IMR-90 (cell line): Measurements from ENCODE around the gene FA2H. TPM values are rescaled to one million over a fixed set of nuclear protein-coding genes. Genes with fewer than 3 reads are reported as not detected.
A peak's percentile ranks its signal among the peaks of the same experiment; 100 is the strongest.

Experiments used
- ATAC-seq: fragments of 200-7000 bp; cut with Tn5 transposase; 2 replicates; pipeline ENCODE4 v1.9.1; 2020; ENCODE audit warnings: low read depth, mild to moderate bottlenecking, moderate library complexity
- BruUV-seq: library from RNA; stranded (reverse); fragments of 400-500 nt; replicated peaks from 2 replicates; lab custom pipeline; 2021; lab: Mats Ljungman, UMichigan
- CTCF ChIA-PET: fragments of 300-600 bp; formaldehyde crosslinking; extraction: SDS; loops from one replicate; lab custom pipeline; 2021; ENCODE audit warnings: antibody characterized with exemption; lab: Yijun Ruan, JAX
- POLR2A ChIA-PET: fragments of 300-600 bp; sonication (Branson Sonifier 250); formaldehyde crosslinking; loops from one replicate; lab custom pipeline; 2022; ENCODE audit warnings: antibody characterized with exemption; ENCODE audit not compliant: unreplicated experiment; lab: Charles Lee
- DNase-seq: peaks from one replicate; pipeline ENCODE4 v3.0.0; 2013
- H2AFZ ChIP-seq: replicated peaks from 2 replicates; pipeline ENCODE3; 2013; ENCODE audit warnings: low read length, mild to moderate bottlenecking; ENCODE audit not compliant: poor library complexity
- H2AK5ac ChIP-seq: 2 replicates; pipeline ENCODE4 v1.6.1; 2013; ENCODE audit warnings: low read depth, low read length, inconsistent platforms
- H2AK9ac ChIP-seq: replicated peaks from 2 replicates; pipeline ENCODE3; 2013; ENCODE audit warnings: mild to moderate bottlenecking, low read depth, low read length, moderate library complexity; ENCODE audit not compliant: poor library complexity
- H2BK120ac ChIP-seq: 2 replicates; pipeline ENCODE4 v1.6.1; 2013; ENCODE audit warnings: low read depth, low read length, inconsistent platforms
- H2BK15ac ChIP-seq: 3 replicates; pipeline ENCODE4 v1.6.1; 2013; ENCODE audit warnings: low read depth, low read length, inconsistent platforms
- H2BK20ac ChIP-seq: 2 replicates; pipeline ENCODE4 v1.6.1; 2013; ENCODE audit warnings: low read depth, mild to moderate bottlenecking, inconsistent platforms, low read length, moderate library complexity
- H2BK5ac ChIP-seq: 2 replicates; pipeline ENCODE4 v1.6.1; 2013; ENCODE audit warnings: mild to moderate bottlenecking, low read depth, low read length, inconsistent platforms; ENCODE audit not compliant: poor library complexity, severe bottlenecking
- H3K14ac ChIP-seq: replicated peaks from 2 replicates; pipeline ENCODE4 v1.6.1; 2013; ENCODE audit warnings: low read depth, low read length, inconsistent platforms
- H3K18ac ChIP-seq: 2 replicates; pipeline ENCODE4 v1.6.1; 2013; ENCODE audit warnings: low read depth, low read length, control low read depth
- H3K23ac ChIP-seq: 2 replicates; pipeline ENCODE4 v1.6.1; 2013; ENCODE audit warnings: low read depth, low read length, inconsistent platforms
- H3K27ac ChIP-seq: 2 replicates; pipeline ENCODE4 v1.5.1; 2013; ENCODE audit warnings: mild to moderate bottlenecking, control low read depth, low read length; ENCODE audit not compliant: insufficient read depth
- H3K27me3 ChIP-seq: 2 replicates; pipeline ENCODE4 v1.6.1; 2013; ENCODE audit warnings: low read length; ENCODE audit not compliant: control insufficient read depth, insufficient read depth
- H3K36me3 ChIP-seq: 2 replicates; pipeline ENCODE4 v1.6.1; 2013; ENCODE audit warnings: low read length, mixed read lengths; ENCODE audit not compliant: control insufficient read depth, insufficient read depth
- H3K4ac ChIP-seq: 2 replicates; pipeline ENCODE4 v1.6.1; 2013; ENCODE audit warnings: low read depth, low read length, inconsistent platforms
- H3K4me1 ChIP-seq: 2 replicates; pipeline ENCODE4 v1.6.1; 2013; ENCODE audit warnings: low read length, mixed read lengths; ENCODE audit not compliant: control insufficient read depth, insufficient read depth
- H3K4me2 ChIP-seq: 2 replicates; pipeline ENCODE4 v1.6.1; 2013; ENCODE audit warnings: low read depth, mild to moderate bottlenecking, control low read depth, low read length, moderate library complexity
- H3K4me3 ChIP-seq: 2 replicates; pipeline ENCODE4 v1.5.1; 2013; ENCODE audit warnings: low read depth, mild to moderate bottlenecking, control low read depth, low read length, moderate library complexity; ENCODE audit not compliant: insufficient read depth
- H3K56ac ChIP-seq: 2 replicates; pipeline ENCODE4 v1.6.1; 2013; ENCODE audit warnings: low read length, inconsistent platforms; ENCODE audit not compliant: insufficient read depth; ENCODE audit errors: extremely low read depth
- H3K79me1 ChIP-seq, 2 experiments: 2 replicates each; pipeline ENCODE4 v1.6.1; 2013; ENCODE audit warnings: low read length in 2 of 2, inconsistent platforms in 1 of 2, low read depth in 1 of 2
- H3K9ac ChIP-seq: 2 replicates; pipeline ENCODE4 v1.6.1; 2013; ENCODE audit warnings: low read depth, low read length, control low read depth
- H3K9me1 ChIP-seq: 2 replicates; pipeline ENCODE4 v1.6.1; 2013; ENCODE audit warnings: low read length, inconsistent platforms; ENCODE audit not compliant: insufficient read depth
- H3K9me3 ChIP-seq: 2 replicates; pipeline ENCODE4 v1.6.1; 2013; ENCODE audit warnings: low read length; ENCODE audit not compliant: control insufficient read depth, insufficient read depth
- H4K20me1 ChIP-seq: 2 replicates; pipeline ENCODE4 v1.6.1; 2013; ENCODE audit warnings: low read length, inconsistent platforms; ENCODE audit not compliant: insufficient read depth
- H4K5ac ChIP-seq: 2 replicates; pipeline ENCODE4 v1.6.1; 2013; ENCODE audit warnings: mild to moderate bottlenecking, low read depth, low read length, control low read depth
- H4K8ac ChIP-seq, 2 experiments: 2 replicates each; pipeline ENCODE4 v1.6.1; 2013; ENCODE audit warnings: low read depth in 2 of 2, low read length in 2 of 2, control low read depth in 1 of 2, inconsistent platforms in 1 of 2
- H4K91ac ChIP-seq: 2 replicates; pipeline ENCODE4 v1.6.1; 2013; ENCODE audit warnings: low read depth, low read length, inconsistent platforms; ENCODE audit not compliant: insufficient read depth
- BHLHE40 ChIP-seq: fragments of 150-350 bp; IDR thresholded peaks from 2 replicates; pipeline ENCODE4 v1.6.1; 2016; ENCODE audit warnings: mild to moderate bottlenecking, low read depth, low read length
- CEBPB ChIP-seq: IDR thresholded peaks from 2 replicates; pipeline ENCODE4 v1.6.1; 2012; ENCODE audit warnings: low read depth, low read length, improper control_type of control experiment
- CHD1 ChIP-seq: IDR thresholded peaks from 2 replicates; pipeline ENCODE4 v1.6.1; 2012; ENCODE audit warnings: low read depth, low read length, improper control_type of control experiment
- FOS ChIP-seq: fragments of 150-350 bp; IDR thresholded peaks from 2 replicates; pipeline ENCODE4 v1.6.1; 2016; ENCODE audit warnings: low read depth, low read length
- MAFK ChIP-seq: IDR thresholded peaks from 2 replicates; pipeline ENCODE4 v1.6.1; 2012; ENCODE audit warnings: low read depth, low read length, improper control_type of control experiment
- MAZ ChIP-seq: IDR thresholded peaks from 2 replicates; pipeline ENCODE4 v1.6.1; 2012; ENCODE audit warnings: low read depth, mild to moderate bottlenecking, low read length, improper control_type of control experiment, moderate library complexity, borderline replicate concordance
- MXI1 ChIP-seq: IDR thresholded peaks from 2 replicates; pipeline ENCODE4 v1.6.1; 2012; ENCODE audit warnings: low read depth, mild to moderate bottlenecking, low read length, moderate library complexity, borderline replicate concordance
- NFE2L2 ChIP-seq: fragments of 150-350 bp; IDR thresholded peaks from 2 replicates; pipeline ENCODE4 v1.6.1; 2016; ENCODE audit warnings: low read depth, mild to moderate bottlenecking, low read length
- POLR2A ChIP-seq: IDR thresholded peaks from 2 replicates; pipeline ENCODE4 v1.6.1; 2012; ENCODE audit warnings: mild to moderate bottlenecking, low read depth, low read length
- RAD21 ChIP-seq: IDR thresholded peaks from 2 replicates; pipeline ENCODE4 v1.6.1; 2012; ENCODE audit warnings: low read length, improper control_type of control experiment
- RCOR1 ChIP-seq: IDR thresholded peaks from 2 replicates; pipeline ENCODE4 v1.6.1; 2012; ENCODE audit warnings: mild to moderate bottlenecking, low read length, improper control_type of control experiment; ENCODE audit not compliant: insufficient replicate concordance
- RFX5 ChIP-seq: IDR thresholded peaks from 2 replicates; pipeline ENCODE4 v1.8.0; 2012; ENCODE audit warnings: low read depth, mild to moderate bottlenecking, low read length, moderate library complexity
- SMC3 ChIP-seq: fragments of 150-350 bp; IDR thresholded peaks from 2 replicates; pipeline ENCODE4 v1.6.1; 2016; ENCODE audit warnings: low read depth, mild to moderate bottlenecking, antibody characterized with exemption, low read length, moderate library complexity
- WGBS, 2 experiments: methylation state at CpG; one replicate each; pipeline versions ENCODE4 v1.1.5 to v1.1.7; 2013; ENCODE audit warnings: missing lambda C conversion rate in 2 of 2; ENCODE audit not compliant: insufficient read length in 1 of 2; ENCODE audit errors: extremely low coverage in 2 of 2; 5-methylcytosine and 5-hydroxymethylcytosine counted together
- dilution Hi-C: fragments of 300-500 bp; cut with HindIII; formaldehyde crosslinking; loops from one replicate; pipeline ENCODE4 v1.14.3; 2018; ENCODE audit warnings: low sequenced_read_pairs; ENCODE audit not compliant: unreplicated experiment
- in situ Hi-C: fragments of 300-500 bp; cut with MboI; formaldehyde crosslinking; loops from 3 replicates; pipeline ENCODE4 v1.14.3; 2019; ENCODE audit warnings: low sequenced_read_pairs, inconsistent platforms, mixed read lengths
- intact Hi-C: fragments of 100-400 bp; cut with micrococcal nuclease; formaldehyde crosslinking; loops from 2 replicates; pipeline ENCODE4 v1.10.0; 2022
- polyA plus RNA-seq, 3 experiments: library from polyadenylated mRNA; depleted of rRNA; stranded (reverse); fragments of >200 nt; gene quantifications; 2 replicates each; pipeline ENCODE4 v1.2.3, GENCODE V29; 2012; ENCODE audit warnings: low replicate concordance in 1 of 3
- total RNA-seq: library from RNA; depleted of rRNA; stranded (reverse); fragments of >200 nt; gene quantifications from 2 replicates; pipeline ENCODE4 v1.2.3, GENCODE V29; 2012
- TF ChIP-seq, protein P1 (sequence below): fragments of 150-350 bp; IDR thresholded peaks from 2 replicates; pipeline ENCODE4 v1.6.1; 2017; ENCODE audit warnings: mild to moderate bottlenecking, antibody characterized with exemption, low read length, low read depth
- TF ChIP-seq, protein P2 (sequence below): conservative IDR thresholded peaks from 2 replicates; pipeline ENCODE4 v1.5.1; 2012; ENCODE audit warnings: mild to moderate bottlenecking, low read depth, low read length, improper control_type of control experiment
- TF ChIP-seq, protein P3 (sequence below): fragments of 150-350 bp; IDR thresholded peaks from 2 replicates; pipeline ENCODE4 v1.6.1; 2016; ENCODE audit warnings: low read depth, mild to moderate bottlenecking, low read length, moderate library complexity, borderline replicate concordance

FA2H gene
- total and polyA plus RNA-seq, 2 of the 4 experiments (the other 2 are of a cell fraction): not detected

DNA sequence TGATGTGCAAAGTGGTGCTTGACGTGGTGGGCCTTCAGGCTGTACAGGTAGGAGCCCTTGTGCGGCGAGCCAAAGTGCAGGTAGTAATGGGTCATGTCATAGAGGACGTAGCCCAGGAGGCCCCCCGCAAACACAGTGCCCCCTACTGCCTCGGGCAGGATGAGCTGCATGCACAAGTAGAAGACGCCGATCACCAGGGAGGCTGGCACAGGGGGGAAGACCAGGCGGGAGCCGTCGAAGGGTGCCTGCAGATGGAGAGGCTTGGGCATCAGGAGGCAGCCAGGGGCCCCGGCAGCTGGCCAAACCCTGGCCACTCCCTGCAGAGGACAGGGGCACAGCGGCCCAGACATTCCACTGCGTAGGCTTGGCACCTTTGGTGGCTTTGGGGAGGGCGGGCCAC is 58.3 kb downstream of the FA2H start:
- Histone ChIP-seq H4K20me1 (no peaks in the 10 kb centered on the region), H3K56ac (no peak overlapping the region), H3K14ac (no peak overlapping the region), H2AK5ac (no peak overlapping the region), H4K5ac (no peak overlapping the region), H4K91ac (no peak overlapping the region), H3K4me1 (no peaks in the 10 kb centered on the region), H3K79me1 (no peaks in the 10 kb centered on the region), H2BK20ac (no peak overlapping the region), H2BK120ac (no peak overlapping the region), H3K36me3 (no peaks in the 10 kb centered on the region), H3K18ac (no peak overlapping the region), H3K27ac (no peak overlapping the region), H3K4ac (no peak overlapping the region), H3K9me3 (no peaks in the 10 kb centered on the region), H3K9me1 (no peaks in the 10 kb centered on the region), H4K8ac (no peak overlapping the region), H3K9ac (no peak overlapping the region), H3K27me3 (peaks cover 19% of the 10 kb centered on the region; the same call in 1 of the 2 replicates), H3K4me2 (no peak overlapping the region), H2BK15ac (no peak overlapping the region), H3K23ac (no peak overlapping the region), H2BK5ac (no peak overlapping the region), H3K4me3 (no peak overlapping the region), H2AK9ac (no peak overlapping the region), H2AFZ (peak overlapping the region; percentile 21)
- 77% methylated on average over 11 of the region's 15 CpGs; no CpG with 5 or more reads in 1 of the 2 experiments for WGBS, 2 experiments
- ChIA-PET CTCF (interaction anchor here (1.7 kb wide), 1 partner anchor 147 kb away, joined by 3 read pairs; no protein-coding TSS in a partner anchor), POLR2A (no interaction called here)
- BruUV-seq: no TSS peak
- in situ Hi-C loops: loop anchor here (5.0 kb wide), 1 partner anchor 141 kb away; no protein-coding TSS in a partner anchor
- ATAC-seq: no peak
- intact Hi-C loops: no loop called here
- TF ChIP-seq CEBPB (no peak), MXI1 (no peak), MAZ (no peak), POLR2A (no peak), MAFK (no peak), RCOR1 (no peak), RFX5 (no peak), SMC3 (no peak), FOS (no peak), RAD21 (no peak), NFE2L2 (no peak), CHD1 (no peak), BHLHE40 (no peak)
- TF ChIP-seq, protein P1, sequence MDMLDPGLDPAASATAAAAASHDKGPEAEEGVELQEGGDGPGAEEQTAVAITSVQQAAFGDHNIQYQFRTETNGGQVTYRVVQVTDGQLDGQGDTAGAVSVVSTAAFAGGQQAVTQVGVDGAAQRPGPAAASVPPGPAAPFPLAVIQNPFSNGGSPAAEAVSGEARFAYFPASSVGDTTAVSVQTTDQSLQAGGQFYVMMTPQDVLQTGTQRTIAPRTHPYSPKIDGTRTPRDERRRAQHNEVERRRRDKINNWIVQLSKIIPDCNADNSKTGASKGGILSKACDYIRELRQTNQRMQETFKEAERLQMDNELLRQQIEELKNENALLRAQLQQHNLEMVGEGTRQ: no peak
- TF ChIP-seq, protein P2, sequence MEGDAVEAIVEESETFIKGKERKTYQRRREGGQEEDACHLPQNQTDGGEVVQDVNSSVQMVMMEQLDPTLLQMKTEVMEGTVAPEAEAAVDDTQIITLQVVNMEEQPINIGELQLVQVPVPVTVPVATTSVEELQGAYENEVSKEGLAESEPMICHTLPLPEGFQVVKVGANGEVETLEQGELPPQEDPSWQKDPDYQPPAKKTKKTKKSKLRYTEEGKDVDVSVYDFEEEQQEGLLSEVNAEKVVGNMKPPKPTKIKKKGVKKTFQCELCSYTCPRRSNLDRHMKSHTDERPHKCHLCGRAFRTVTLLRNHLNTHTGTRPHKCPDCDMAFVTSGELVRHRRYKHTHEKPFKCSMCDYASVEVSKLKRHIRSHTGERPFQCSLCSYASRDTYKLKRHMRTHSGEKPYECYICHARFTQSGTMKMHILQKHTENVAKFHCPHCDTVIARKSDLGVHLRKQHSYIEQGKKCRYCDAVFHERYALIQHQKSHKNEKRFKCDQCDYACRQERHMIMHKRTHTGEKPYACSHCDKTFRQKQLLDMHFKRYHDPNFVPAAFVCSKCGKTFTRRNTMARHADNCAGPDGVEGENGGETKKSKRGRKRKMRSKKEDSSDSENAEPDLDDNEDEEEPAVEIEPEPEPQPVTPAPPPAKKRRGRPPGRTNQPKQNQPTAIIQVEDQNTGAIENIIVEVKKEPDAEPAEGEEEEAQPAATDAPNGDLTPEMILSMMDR: no peak
- TF ChIP-seq, protein P3, sequence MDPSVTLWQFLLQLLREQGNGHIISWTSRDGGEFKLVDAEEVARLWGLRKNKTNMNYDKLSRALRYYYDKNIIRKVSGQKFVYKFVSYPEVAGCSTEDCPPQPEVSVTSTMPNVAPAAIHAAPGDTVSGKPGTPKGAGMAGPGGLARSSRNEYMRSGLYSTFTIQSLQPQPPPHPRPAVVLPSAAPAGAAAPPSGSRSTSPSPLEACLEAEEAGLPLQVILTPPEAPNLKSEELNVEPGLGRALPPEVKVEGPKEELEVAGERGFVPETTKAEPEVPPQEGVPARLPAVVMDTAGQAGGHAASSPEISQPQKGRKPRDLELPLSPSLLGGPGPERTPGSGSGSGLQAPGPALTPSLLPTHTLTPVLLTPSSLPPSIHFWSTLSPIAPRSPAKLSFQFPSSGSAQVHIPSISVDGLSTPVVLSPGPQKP: no peak
- DNase-seq: no peak
- dilution Hi-C loops: no loop called here
